Activated CD4-positive, CD25-positive, alpha-beta regulatory T cell treated with anti-CD3 and anti-CD28 coated beads, Interleukin-2, amount 50 U/mL, for 24 hours (primary cell): ENCODE data around the gene HDGFL3.
"Not testable (repeated sequence)": the region's sequence is repeated elsewhere in the genome, so short reads cannot be mapped to it uniquely, and the experiment has no call there.

Experiments
- ATAC-seq, 2 donors: fragments of 150-1000 bp; cut with Tn5 transposase; one replicate each; pipeline ENCODE4 v1.10.0; 2021; ENCODE audit warnings: mild to moderate bottlenecking in 1 of 2, moderate library complexity in 1 of 2

Gene HDGFL3

DNA sequence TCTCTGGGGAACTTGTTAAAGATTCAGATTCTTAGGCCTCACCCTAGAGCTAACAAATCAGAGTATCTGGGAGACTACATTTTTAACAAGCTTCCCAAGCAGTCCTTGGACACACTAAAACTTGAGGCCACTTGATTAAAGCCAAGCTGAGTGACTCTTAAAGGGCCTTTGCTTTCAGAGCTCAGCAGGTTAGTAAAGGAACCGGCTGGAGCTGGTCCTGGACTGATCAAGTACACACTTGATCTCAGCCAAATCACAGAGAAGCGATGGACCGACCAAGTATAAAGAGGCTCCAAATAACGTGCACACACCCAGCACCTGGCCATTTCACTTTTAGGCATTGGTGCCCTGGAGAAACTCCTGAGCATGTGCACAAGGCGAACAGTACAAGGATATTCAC lies 113.0 kb downstream of the HDGFL3 start:
- no peak for ATAC-seq

DNA sequence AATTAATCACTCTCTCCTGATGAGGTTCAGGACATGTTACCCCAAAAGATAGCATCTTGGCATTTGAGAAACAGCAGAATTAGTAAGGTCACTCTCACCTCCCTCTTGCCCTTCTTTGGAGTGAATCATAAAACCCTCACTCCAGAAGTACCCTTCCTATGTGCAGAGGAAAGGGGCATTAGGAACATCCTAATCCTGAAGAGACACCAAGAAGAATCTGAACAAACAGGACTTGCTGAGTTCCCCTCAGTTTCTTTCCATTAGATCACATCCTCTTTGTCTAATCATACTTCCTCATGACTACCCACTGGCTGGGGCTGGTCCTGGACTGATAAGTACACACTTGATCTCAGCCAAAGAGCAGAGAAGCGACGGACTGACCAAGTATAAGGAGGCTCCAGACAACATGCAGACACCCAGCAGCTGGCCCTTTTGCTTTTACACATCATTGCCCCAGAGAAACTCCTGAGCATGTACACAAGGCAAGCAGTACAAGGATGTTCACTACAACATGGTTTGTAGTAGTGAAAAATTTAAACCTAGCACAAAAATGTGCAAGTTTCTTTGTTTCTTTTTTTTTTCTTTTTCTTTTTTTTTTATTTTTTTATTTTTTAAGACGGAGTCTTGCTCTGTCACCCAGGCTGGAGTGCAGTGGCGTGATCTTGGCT lies 115.2 kb downstream of the HDGFL3 start:
- peak; percentile 44 to 51 for ATAC-seq

GRCh38 chr15:83091965-83092308 lies 115.7 kb downstream of the HDGFL3 start:
- not testable (repeated sequence) for ATAC-seq

GRCh38 chr15:83090465-83090864 lies 117.2 kb downstream of the HDGFL3 start:
- ATAC-seq: no peak

DNA sequence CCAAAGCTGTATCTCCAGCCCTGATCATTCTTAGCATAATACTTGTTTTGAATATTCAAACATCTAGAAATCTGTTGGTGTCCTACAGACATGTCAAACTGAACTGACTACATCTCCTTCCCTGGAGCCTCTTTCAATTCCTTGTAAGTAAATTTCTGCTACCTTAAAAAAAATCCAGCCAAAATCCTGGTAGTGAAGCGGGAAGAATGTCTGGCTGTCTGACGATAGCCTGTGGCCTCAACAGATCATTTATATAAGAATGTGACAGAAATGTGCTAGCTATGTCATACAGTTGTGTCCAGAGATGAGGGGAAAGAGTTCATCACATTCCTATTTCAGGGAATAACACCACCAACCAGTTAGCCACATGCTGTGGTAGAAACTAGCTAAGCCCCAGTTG lies 118.7 kb downstream of the HDGFL3 start:
- no peak for ATAC-seq

DNA sequence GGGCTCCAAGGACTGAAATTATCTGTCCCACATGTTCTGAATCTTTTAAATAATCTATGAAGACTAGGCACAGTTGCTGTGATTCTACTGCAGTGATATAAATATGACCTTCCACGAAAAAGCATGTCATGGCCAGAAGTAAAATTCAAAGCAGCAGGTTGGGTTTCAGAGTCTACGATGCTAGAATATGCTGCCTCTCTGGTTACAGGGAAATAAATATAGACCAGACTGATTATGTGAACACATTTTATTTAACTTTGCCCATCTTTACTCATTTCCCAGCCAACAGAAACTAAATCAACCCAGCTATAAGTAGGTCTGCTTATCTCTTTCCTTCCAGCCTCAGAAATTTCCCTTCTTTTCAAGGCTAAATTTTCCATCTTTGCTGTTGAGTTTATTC lies 120.0 kb downstream of the HDGFL3 start:
- ATAC-seq: no peak

DNA sequence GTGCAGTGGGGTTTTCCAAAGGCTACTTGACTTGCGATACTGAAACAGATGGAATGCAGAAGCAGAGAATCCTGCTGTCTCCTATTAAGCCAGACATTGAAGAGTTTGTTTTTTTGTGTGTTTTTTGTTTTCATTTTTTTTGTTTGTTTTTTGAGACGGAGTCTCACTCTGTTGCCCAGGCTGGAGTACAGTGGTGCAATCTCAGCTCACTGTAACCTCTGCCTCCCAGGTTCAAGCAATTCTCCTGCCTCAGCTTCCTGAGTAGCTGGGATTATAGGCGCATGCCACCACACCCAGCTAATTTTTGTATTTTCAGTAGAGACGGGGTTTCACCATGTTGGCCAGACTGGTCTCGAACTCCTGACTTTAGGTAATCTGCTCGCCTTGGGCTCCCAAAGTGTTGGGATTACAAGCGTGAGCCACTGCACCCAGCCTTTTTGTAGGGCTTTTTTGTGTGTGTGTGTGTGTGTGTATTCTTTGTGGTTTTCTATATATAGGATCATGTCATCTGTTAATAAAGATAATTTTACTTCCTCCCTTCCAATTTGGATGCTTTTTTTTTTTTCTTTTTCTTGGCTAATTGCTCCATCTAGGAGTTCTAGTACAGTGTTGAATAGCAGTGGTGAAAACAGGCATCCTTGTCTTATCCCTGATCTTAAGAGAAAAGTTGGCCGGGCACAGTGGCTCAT lies 121.6 kb downstream of the HDGFL3 start:
- not testable (repeated sequence) for ATAC-seq

- ATAC-seq: not testable (repeated sequence)
These were observed 122.2 kb downstream of the HDGFL3 start for GRCh38 chr15:83085461-83085860.

- ATAC-seq: no peak
These were observed 124.8 kb downstream of the HDGFL3 start for GRCh38 chr15:83082730-83083386.

DNA sequence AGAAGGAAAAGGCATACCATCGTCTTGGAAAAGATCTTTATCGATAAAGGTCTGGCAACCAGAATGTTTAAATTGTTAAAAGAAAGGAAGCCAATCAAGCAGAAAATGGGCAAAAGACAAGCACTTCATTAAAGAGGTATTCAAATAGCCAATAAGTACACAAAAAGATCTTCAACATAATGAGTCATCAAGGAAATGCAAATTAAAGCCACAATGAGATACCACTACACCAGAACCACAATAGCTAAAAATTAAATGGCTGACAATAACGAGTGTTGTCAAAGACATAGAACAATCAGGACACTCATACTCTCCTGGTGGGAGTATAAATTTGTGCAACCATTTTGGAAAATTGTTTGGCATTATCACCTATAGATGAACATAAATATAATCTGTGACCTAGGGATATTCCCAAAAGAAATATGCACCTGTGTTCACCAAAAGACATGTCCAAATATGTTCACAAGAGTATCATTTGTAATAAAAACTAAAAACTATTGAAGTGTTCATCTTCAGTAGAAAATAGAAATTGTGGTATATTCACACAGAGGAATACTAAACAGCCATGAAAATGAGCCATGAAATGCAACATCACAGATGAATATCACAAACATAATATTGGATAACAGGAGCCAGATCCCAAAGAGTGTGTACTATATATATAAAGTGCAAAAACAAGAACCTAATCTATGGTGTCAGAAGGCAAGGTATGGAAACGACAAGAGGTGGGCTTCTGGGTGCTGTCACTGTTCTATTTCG lies 126.2 kb downstream of the HDGFL3 start:
- ATAC-seq: peak in 1 of 2 donors; percentile 62

- no peak for ATAC-seq
These were observed 128.9 kb downstream of the HDGFL3 start for GRCh38 chr15:83078712-83079111.
